HG03439 (cell line): ENCODE data around the gene LIMA1.
"Not testable (repeated sequence)": the region's sequence is repeated elsewhere in the genome, so short reads cannot be mapped to it uniquely, and the experiment has no call there.

ENCODE experiments used
- ATAC-seq: cut with Tn5 transposase; IDR thresholded peaks from one replicate; pipeline ENCODE4 v1.9.1; 2021; ENCODE audit warnings: mild to moderate bottlenecking, moderate library complexity; ENCODE audit not compliant: unreplicated experiment

The LIMA1 gene

GRCh38 chr12:50188875-50189575 is 94.3 kb downstream of the LIMA1 start:
- ATAC-seq = no peak

- ATAC-seq = no peak
Observed at GRCh38 chr12:50188241-50188781, 95.0 kb downstream of the LIMA1 start.

- ATAC-seq = peak; percentile 69
Observed at GRCh38 chr12:50187084-50187900, 96.0 kb downstream of the LIMA1 start.

- ATAC-seq = no peak
Observed at GRCh38 chr12:50186681-50187080, 96.6 kb downstream of the LIMA1 start.

- ATAC-seq = no peak
Observed at GRCh38 chr12:50185970-50186663, 97.2 kb downstream of the LIMA1 start.

GRCh38 chr12:50185301-50185895 is 97.9 kb downstream of the LIMA1 start:
- no peak for ATAC-seq

- no peak for ATAC-seq
Observed at GRCh38 chr12:50184261-50184660, 99.1 kb downstream of the LIMA1 start.

GRCh38 chr12:50182461-50182860 is 100.9 kb downstream of the LIMA1 start:
- no peak for ATAC-seq

GRCh38 chr12:50181691-50182090 is 101.6 kb downstream of the LIMA1 start:
- ATAC-seq = no peak

GRCh38 chr12:50175716-50176026 is 107.6 kb downstream of the LIMA1 start:
- no peak for ATAC-seq

GRCh38 chr12:50174971-50175715 is 108.2 kb downstream of the LIMA1 start:
- ATAC-seq = no peak

- ATAC-seq = peak; percentile 98
Observed at GRCh38 chr12:50167049-50167828, 116.1 kb downstream of the LIMA1 start, which contains the start of gene CERS5. TSS of gene CERS5 (minus strand) at chr12:50167369. CDS start at chr12:50167297, 72 bp downstream.

- no peak for ATAC-seq
Observed at GRCh38 chr12:50166799-50167048, 116.6 kb downstream of the LIMA1 start.

GRCh38 chr12:50164963-50165362 is 118.4 kb downstream of the LIMA1 start:
- ATAC-seq = no peak

- no peak for ATAC-seq
Observed at GRCh38 chr12:50162230-50162629, 121.1 kb downstream of the LIMA1 start.

GRCh38 chr12:50160643-50161042 is 122.7 kb downstream of the LIMA1 start:
- no peak for ATAC-seq

- ATAC-seq = no peak
Observed at GRCh38 chr12:50157259-50157658, 126.1 kb downstream of the LIMA1 start.

- no peak for ATAC-seq
Observed at GRCh38 chr12:50156641-50157040, 126.7 kb downstream of the LIMA1 start.

GRCh38 chr12:50154947-50155346 is 128.4 kb downstream of the LIMA1 start:
- ATAC-seq = not testable (repeated sequence)
